HG02798 (cell line): ENCODE measurements around the gene ATP6V1E1.
"Not testable (repeated sequence)": the region's sequence is repeated elsewhere in the genome, so short reads cannot be mapped to it uniquely, and the experiment has no call there.

Experiments
- ATAC-seq: cut with Tn5 transposase; IDR thresholded peaks from one replicate; pipeline ENCODE4 v1.9.1; 2021; ENCODE audit warnings: mild to moderate bottlenecking; ENCODE audit not compliant: unreplicated experiment, poor library complexity

Gene ATP6V1E1

GRCh38 chr22:17628406-17629172 lies at the start of gene ATP6V1E1:
TSS of gene ATP6V1E1 (minus strand) at chr22:17628749. CDS start at chr22:17628635, 114 bp downstream.
- peak; percentile 100 for ATAC-seq

GRCh38 chr22:17675584-17675983 lies 47.0 kb upstream of the ATP6V1E1 start:
- no peak for ATAC-seq

DNA sequence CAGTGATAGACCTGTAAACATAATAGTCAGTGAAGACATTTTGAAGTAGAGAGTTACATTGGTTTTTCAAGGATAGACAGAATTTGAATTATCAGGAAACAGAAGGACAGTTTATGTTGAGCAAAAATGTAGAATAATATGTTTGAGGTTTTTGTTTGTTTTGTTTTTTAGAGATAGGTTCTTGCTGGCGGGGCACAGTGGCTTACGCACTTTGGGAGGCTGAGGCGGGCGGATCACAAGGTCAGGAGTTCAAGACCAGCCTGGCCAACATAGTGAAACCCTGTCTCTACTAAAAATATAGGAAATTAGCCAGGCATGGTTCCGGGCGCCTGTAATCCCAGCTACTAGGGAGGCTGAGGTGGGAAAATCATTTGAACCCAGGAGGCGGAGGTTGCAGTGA lies 45.6 kb upstream of the ATP6V1E1 start:
- no peak for ATAC-seq

GRCh38 chr22:17672417-17672991 lies 44.0 kb upstream of the ATP6V1E1 start:
- no peak for ATAC-seq

DNA sequence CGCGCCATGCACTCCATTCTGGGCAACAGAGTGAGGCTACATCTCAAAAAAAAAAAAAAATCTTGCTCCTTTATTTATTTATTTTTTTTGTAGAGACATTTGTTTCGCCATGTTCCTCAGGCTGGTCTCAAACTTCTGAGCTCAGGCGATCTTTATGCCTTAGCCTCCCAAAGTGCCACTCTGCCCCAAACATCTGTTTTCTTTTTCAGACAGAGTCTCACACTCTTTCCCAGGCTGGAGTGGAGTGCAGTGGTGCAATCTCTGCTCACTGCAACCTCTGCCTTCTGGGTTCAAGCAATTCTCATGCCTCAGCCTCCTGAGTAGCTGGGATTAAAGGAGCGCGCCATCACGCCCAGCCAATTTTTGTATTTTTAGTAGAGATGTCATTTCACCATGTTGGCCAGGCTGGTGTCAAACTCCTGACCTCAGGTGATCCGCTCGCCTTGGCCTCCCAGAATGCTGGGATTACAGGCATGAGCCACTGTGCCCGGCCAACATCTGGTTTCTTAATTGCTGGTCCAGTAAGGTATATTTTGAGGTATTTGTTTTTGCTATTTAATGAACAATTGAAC lies 43.1 kb upstream of the ATP6V1E1 start:
- not testable (repeated sequence) for ATAC-seq

DNA sequence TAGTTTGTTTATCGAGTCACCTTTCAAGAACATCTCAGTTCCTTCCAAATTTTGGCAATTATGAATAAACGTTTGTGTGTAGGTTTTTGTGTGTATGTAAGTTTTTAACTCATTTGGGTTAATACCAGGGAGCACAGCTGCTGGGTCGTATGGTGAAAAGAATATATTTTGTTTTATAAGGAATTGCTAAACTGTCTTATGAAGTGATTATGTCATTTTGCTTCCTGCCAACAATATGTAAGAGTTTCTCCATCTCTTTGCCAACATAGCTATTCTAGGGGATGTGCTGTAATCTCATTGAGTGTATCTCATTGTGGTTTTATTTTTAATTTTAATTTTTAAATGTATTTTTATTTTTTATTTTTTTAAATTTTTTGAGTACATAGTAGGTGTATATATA lies 37.3 kb upstream of the ATP6V1E1 start:
- ATAC-seq, result no peak

DNA sequence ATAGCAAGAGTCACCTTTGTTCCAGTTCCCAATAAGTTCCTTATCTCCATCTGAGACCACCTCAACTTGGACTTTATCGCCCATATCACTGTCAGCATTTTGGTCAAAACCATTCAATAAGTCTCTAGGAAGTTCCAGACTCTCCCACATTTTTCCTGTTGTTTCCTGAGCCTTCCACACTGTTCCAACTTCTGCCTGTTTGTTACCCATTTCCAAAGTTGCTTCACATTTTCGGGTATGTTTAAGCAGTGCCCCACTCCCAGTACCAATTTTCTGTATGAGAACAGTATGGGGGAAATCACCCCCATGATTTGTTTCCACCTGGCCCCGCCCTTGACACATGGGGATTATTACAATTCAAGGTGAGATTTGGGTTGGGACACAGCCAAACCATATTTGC lies 36.7 kb upstream of the ATP6V1E1 start:
- no peak for ATAC-seq

GRCh38 chr22:17664414-17665055 lies 36.0 kb upstream of the ATP6V1E1 start:
- ATAC-seq, result no peak

DNA sequence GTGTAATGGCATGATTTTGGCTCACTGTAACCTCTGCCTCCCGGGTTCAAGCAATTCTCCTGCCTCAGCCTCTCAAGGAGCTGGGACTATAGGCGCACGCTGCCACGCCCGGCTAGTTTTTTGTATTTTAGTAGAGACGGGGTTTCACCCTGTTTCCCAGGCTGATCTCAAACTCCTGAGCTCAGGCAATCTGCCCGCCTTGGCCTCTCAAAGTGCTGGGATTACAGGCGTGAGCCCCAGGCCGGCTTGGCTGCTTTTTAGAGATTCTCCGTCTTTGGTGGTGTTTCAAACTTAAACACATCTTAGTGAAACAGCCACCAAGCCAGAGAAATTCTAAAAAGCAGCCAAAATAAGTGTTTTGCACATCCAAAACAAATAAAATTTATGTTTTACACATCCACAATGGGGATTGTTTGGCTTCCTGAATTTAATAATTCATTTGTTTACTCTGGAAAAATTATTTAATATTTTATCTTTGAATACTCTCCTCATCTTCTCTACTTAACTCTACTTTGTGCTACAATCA lies 28.4 kb upstream of the ATP6V1E1 start:
- ATAC-seq, result no peak

DNA sequence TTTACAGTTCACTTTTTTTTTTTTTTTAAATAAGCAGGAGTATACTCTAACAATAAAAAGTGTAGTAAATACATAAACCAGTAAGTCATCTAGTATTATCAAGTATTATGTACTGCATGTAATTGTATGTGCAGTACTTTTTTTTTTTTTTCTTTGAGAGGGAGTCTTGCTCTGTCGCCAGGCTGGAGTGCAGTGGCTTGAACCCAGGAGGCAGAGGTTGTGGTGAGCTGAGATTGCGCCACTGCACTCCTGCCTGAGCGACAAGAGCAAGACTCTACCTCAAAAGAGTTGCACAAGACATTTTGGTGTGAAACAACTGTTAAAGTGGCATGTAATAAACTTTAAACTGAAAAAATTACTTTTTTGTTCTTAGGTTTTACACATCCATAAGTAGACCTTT lies 26.7 kb upstream of the ATP6V1E1 start:
- ATAC-seq, result no peak

DNA sequence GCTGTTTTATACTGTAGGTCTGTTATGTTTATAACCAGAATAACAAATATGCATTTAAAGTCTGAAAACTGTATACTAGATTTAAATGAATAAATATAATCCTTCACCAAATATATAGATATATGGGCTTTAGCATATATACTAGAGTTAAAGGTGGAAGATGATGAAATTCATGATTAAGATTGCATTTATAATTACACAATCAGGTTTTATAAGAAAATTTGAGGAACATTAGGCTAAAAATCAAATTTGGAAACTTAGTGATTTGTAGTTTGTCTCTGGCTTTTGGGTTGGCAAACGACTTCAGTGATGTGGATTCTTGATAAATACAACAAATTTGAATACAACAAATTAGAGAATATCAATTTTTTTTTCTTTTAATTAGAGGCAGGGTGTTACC lies 20.0 kb upstream of the ATP6V1E1 start:
- ATAC-seq, result no peak

DNA sequence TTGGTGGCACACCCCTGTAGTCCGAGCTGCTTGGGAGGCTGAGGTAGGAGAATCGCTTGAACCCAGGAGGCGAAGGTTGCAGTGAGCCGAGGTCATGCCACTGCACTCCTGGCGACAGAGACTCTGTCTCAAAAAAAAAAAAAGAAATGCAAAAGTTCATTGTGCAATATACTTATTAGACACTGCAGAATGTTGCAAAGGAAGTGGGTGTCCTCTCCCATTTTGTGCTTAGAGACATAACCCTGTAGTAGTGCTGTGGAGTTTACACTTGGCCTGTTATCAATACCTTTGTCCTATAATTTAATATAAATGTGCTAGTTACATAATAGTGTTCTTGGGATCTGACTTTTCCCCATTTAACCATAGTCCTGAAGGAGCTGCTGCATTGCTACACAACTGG lies 19.4 kb upstream of the ATP6V1E1 start:
- no peak for ATAC-seq

DNA sequence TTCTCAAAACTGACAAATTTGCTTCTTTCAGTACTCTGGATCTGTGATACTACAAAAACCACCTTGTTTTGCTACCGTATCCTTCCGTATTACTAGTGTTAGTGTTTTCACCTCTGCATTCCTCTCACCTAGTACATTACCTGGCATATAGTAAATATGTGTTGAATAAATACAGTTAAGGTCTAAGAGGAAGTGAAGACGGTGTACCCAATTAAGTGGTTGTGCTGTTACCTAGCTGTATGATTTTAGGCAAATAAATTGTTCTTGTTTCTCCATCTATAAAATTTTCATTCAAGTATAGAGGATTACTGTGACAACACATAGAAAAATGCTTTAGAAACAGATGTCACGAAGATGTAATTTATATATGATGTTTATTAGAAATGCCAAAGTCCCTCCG lies 18.9 kb upstream of the ATP6V1E1 start:
- no peak for ATAC-seq

- ATAC-seq, result not testable (repeated sequence)
These were observed 13.8 kb upstream of the ATP6V1E1 start for GRCh38 chr22:17642357-17642756.

DNA sequence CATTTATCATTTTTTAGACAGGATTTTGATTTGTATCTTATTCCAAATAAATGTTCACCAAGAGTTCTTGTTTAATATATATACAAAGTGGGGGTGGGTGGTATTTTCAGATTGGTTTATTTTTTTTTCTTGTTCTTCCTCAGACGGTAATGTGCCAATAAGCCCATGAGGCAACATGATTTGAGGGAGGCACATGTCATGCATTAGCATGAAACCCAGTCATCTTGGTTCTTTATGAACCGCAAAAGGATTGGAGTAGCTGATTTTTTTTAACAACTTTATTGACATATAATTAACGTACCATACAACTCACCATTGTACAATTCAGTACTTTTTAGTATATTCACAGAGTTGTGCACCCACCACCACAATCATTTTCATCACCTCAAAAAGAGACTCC lies 12.7 kb upstream of the ATP6V1E1 start:
- no peak for ATAC-seq

DNA sequence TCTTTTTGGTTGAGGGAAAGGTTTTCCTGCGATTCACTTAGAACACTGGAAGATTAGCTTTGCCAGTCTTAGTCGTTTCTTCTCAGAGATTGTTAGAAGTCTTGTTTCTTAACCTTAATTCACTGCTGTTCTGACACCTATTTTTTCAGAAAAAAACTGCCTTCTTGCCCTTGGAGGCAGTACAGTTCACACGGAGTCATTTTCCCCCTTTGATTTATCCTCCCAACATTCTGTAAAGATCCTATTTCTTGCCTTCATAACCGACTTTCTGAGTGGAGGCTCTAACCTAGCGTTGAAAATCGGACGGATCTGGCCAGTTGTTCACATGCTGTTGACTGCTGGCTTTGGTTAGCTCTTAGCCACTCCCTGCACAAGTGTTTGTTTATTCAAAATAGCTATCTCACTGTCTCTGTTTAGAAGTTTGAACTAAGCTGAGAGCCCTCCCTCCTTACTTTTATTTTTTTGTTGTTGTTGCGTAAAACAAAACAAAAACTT lies 10.7 kb upstream of the ATP6V1E1 start:
- ATAC-seq, result peak; percentile 37

- ATAC-seq, result peak; percentile 94
These were observed 10.1 kb upstream of the ATP6V1E1 start, which contains the start of gene BCL2L13 for GRCh38 chr22:17638432-17639246. TSS of gene BCL2L13 (plus strand) at chr22:17638757. CDS start at chr22:17655712, 16,955 bp downstream.

DNA sequence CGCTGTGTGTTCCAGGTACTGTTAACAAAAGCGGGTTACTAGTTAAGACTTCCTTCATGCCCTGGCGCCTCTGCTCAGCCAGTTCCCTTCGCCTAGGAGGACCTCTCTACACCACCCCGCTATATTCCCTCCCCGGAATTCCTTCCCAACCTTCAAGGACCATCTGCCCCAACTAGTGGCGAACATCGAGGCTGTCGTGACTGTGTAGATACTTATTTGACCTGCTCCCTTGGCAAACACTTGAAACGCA lies 9.6 kb upstream of the ATP6V1E1 start:
- peak; percentile 4 for ATAC-seq

GRCh38 chr22:17637490-17638181 lies 9.1 kb upstream of the ATP6V1E1 start:
- no peak for ATAC-seq

GRCh38 chr22:17636850-17637249 lies 8.3 kb upstream of the ATP6V1E1 start:
- not testable (repeated sequence) for ATAC-seq
